Lower leg skin (tissue), 3 donors: ENCODE results near the gene JMJD1C.

Source experiments
- POLR2A ChIP-seq, 2 donors: fragments of 450-650 bp; IDR thresholded peaks; one replicate each; pipeline ENCODE4 v1.6.1; 2016 to 2017; ENCODE audit warnings: antibody characterized with exemption in 2 of 2, mild to moderate bottlenecking in 1 of 2, moderate library complexity in 1 of 2
- TF ChIP-seq, protein P1 (sequence below), 3 donors: fragments of 450-650 bp; IDR thresholded peaks; one replicate each; pipeline ENCODE4 v1.5.1; 2016; ENCODE audit warnings: antibody characterized with exemption in 3 of 3, mild to moderate bottlenecking in 3 of 3, moderate library complexity in 2 of 3

GRCh38 chr10:63498665-63499064, 32.9 kb upstream of the JMJD1C start:
- TF ChIP-seq POLR2A (IDR thresholded peaks at IDR 0.05): no peak
- TF ChIP-seq, protein P1, sequence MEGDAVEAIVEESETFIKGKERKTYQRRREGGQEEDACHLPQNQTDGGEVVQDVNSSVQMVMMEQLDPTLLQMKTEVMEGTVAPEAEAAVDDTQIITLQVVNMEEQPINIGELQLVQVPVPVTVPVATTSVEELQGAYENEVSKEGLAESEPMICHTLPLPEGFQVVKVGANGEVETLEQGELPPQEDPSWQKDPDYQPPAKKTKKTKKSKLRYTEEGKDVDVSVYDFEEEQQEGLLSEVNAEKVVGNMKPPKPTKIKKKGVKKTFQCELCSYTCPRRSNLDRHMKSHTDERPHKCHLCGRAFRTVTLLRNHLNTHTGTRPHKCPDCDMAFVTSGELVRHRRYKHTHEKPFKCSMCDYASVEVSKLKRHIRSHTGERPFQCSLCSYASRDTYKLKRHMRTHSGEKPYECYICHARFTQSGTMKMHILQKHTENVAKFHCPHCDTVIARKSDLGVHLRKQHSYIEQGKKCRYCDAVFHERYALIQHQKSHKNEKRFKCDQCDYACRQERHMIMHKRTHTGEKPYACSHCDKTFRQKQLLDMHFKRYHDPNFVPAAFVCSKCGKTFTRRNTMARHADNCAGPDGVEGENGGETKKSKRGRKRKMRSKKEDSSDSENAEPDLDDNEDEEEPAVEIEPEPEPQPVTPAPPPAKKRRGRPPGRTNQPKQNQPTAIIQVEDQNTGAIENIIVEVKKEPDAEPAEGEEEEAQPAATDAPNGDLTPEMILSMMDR (IDR thresholded peaks at IDR 0.05): no peak
